Measurements from ENCODE around the gene CSMD2.

Gene CSMD2

GRCh38 chr1:34132161-34132420 is 32.9 kb downstream of the CSMD2 start:
- H3K27me3 Mint-ChIP-seq = peaks cover 2% of the 10 kb centered on the region
- H3K9me3 Mint-ChIP-seq = no peaks in the 10 kb centered on the region
- H3K27ac Mint-ChIP-seq = no peak overlapping the region
- no peak overlapping the region for H3K4me3 Mint-ChIP-seq
- no peaks in the 10 kb centered on the region for H3K4me1 Mint-ChIP-seq (ENCODE audit: low read depth)
- DNase-seq = no peak
- no peaks in the 10 kb centered on the region for H3K36me3 Mint-ChIP-seq (ENCODE audit: low read depth)

- H3K27me3 Mint-ChIP-seq = peaks cover 2% of the 10 kb centered on the region
- H3K9me3 Mint-ChIP-seq = no peaks in the 10 kb centered on the region
- H3K4me3 Mint-ChIP-seq = no peak overlapping the region
- no peak overlapping the region for H3K27ac Mint-ChIP-seq
- no peak for DNase-seq
- H3K4me1 Mint-ChIP-seq (ENCODE audit: low read depth) = no peaks in the 10 kb centered on the region
- H3K36me3 Mint-ChIP-seq (ENCODE audit: low read depth) = no peaks in the 10 kb centered on the region
Observed at GRCh38 chr1:34131396-34132160, 33.5 kb downstream of the CSMD2 start.

GRCh38 chr1:34130306-34130705 is 34.7 kb downstream of the CSMD2 start:
- H3K27ac Mint-ChIP-seq = no peak overlapping the region
- no peak for DNase-seq
- H3K4me1 Mint-ChIP-seq (ENCODE audit: low read depth) = no peaks in the 10 kb centered on the region
- H3K9me3 Mint-ChIP-seq = no peaks in the 10 kb centered on the region
- no peaks in the 10 kb centered on the region for H3K36me3 Mint-ChIP-seq (ENCODE audit: low read depth)
- H3K27me3 Mint-ChIP-seq = peaks cover 2% of the 10 kb centered on the region
- H3K4me3 Mint-ChIP-seq = no peak overlapping the region

- H3K27ac Mint-ChIP-seq = no peak overlapping the region
- no peak for DNase-seq
- no peaks in the 10 kb centered on the region for H3K36me3 Mint-ChIP-seq (ENCODE audit: low read depth)
- H3K27me3 Mint-ChIP-seq = peaks cover 2% of the 10 kb centered on the region
- no peaks in the 10 kb centered on the region for H3K9me3 Mint-ChIP-seq
- no peak overlapping the region for H3K4me3 Mint-ChIP-seq
- H3K4me1 Mint-ChIP-seq (ENCODE audit: low read depth) = no peaks in the 10 kb centered on the region
Observed at GRCh38 chr1:34129630-34130029, 35.4 kb downstream of the CSMD2 start.

- H3K4me1 Mint-ChIP-seq (ENCODE audit: low read depth) = no peaks in the 10 kb centered on the region
- H3K36me3 Mint-ChIP-seq (ENCODE audit: low read depth) = no peaks in the 10 kb centered on the region
- peaks cover 2% of the 10 kb centered on the region for H3K27me3 Mint-ChIP-seq
- no peak for DNase-seq
- H3K27ac Mint-ChIP-seq = no peak overlapping the region
- no peak overlapping the region for H3K4me3 Mint-ChIP-seq
- no peaks in the 10 kb centered on the region for H3K9me3 Mint-ChIP-seq
Observed at GRCh38 chr1:34128186-34128889, 36.7 kb downstream of the CSMD2 start.

- no peak overlapping the region for H3K27ac Mint-ChIP-seq
- DNase-seq = no peak
- no peaks in the 10 kb centered on the region for H3K9me3 Mint-ChIP-seq
- H3K4me3 Mint-ChIP-seq = no peak overlapping the region
- no peaks in the 10 kb centered on the region for H3K4me1 Mint-ChIP-seq (ENCODE audit: low read depth)
- H3K27me3 Mint-ChIP-seq = peaks cover 2% of the 10 kb centered on the region
- no peaks in the 10 kb centered on the region for H3K36me3 Mint-ChIP-seq (ENCODE audit: low read depth)
Observed at GRCh38 chr1:34127006-34128000, 37.7 kb downstream of the CSMD2 start.

- Mint-ChIP-seq H3K4me3 (no peak overlapping the region), H3K9me3 (no peaks in the 10 kb centered on the region), H3K27me3 (peaks cover 2% of the 10 kb centered on the region), H3K27ac (no peak overlapping the region), H3K4me1 (ENCODE audit: low read depth) (no peaks in the 10 kb centered on the region), H3K36me3 (ENCODE audit: low read depth) (no peaks in the 10 kb centered on the region)
- no peak for DNase-seq
Observed at GRCh38 chr1:34126486-34126885, 38.5 kb downstream of the CSMD2 start.

- H3K4me3 Mint-ChIP-seq = no peak overlapping the region
- no peaks in the 10 kb centered on the region for H3K4me1 Mint-ChIP-seq (ENCODE audit: low read depth)
- H3K36me3 Mint-ChIP-seq (ENCODE audit: low read depth) = no peaks in the 10 kb centered on the region
- H3K27ac Mint-ChIP-seq = no peak overlapping the region
- DNase-seq = no peak
- peaks cover 2% of the 10 kb centered on the region for H3K27me3 Mint-ChIP-seq
- no peaks in the 10 kb centered on the region for H3K9me3 Mint-ChIP-seq
Observed at GRCh38 chr1:34125721-34126380, 39.2 kb downstream of the CSMD2 start.

GRCh38 chr1:34122080-34122932 is 42.7 kb downstream of the CSMD2 start:
- H3K9me3 Mint-ChIP-seq = peaks cover 8% of the 10 kb centered on the region
- no peaks in the 10 kb centered on the region for H3K36me3 Mint-ChIP-seq (ENCODE audit: low read depth)
- H3K4me1 Mint-ChIP-seq (ENCODE audit: low read depth) = no peaks in the 10 kb centered on the region
- H3K4me3 Mint-ChIP-seq = no peak overlapping the region
- H3K27ac Mint-ChIP-seq = no peak overlapping the region
- no peak for DNase-seq
- no peaks in the 10 kb centered on the region for H3K27me3 Mint-ChIP-seq

- peaks cover 33% of the 10 kb centered on the region for H3K9me3 Mint-ChIP-seq
- no peak overlapping the region for H3K4me3 Mint-ChIP-seq
- H3K27me3 Mint-ChIP-seq = peaks cover 3% of the 10 kb centered on the region
- H3K36me3 Mint-ChIP-seq (ENCODE audit: low read depth) = no peaks in the 10 kb centered on the region
- H3K27ac Mint-ChIP-seq = no peak overlapping the region
- DNase-seq = no peak
- H3K4me1 Mint-ChIP-seq (ENCODE audit: low read depth) = no peaks in the 10 kb centered on the region
Observed at GRCh38 chr1:34115233-34115632, 49.8 kb downstream of the CSMD2 start.

GRCh38 chr1:34113887-34114286 is 51.1 kb downstream of the CSMD2 start:
- Mint-ChIP-seq H3K27ac (no peak overlapping the region), H3K36me3 (ENCODE audit: low read depth) (no peaks in the 10 kb centered on the region), H3K9me3 (peaks cover 31% of the 10 kb centered on the region), H3K4me3 (no peak overlapping the region), H3K4me1 (ENCODE audit: low read depth) (no peaks in the 10 kb centered on the region), H3K27me3 (peaks cover 10% of the 10 kb centered on the region)
- no peak for DNase-seq

- Mint-ChIP-seq H3K4me3 (no peak overlapping the region), H3K9me3 (peaks cover 26% of the 10 kb centered on the region), H3K27me3 (peaks cover 10% of the 10 kb centered on the region), H3K4me1 (ENCODE audit: low read depth) (no peaks in the 10 kb centered on the region), H3K36me3 (ENCODE audit: low read depth) (no peaks in the 10 kb centered on the region), H3K27ac (no peak overlapping the region)
- no peak for DNase-seq
Observed at GRCh38 chr1:34113362-34113761, 51.7 kb downstream of the CSMD2 start.

GRCh38 chr1:34108711-34109110 is 56.3 kb downstream of the CSMD2 start:
- H3K4me1 Mint-ChIP-seq (ENCODE audit: low read depth) = no peaks in the 10 kb centered on the region
- H3K36me3 Mint-ChIP-seq (ENCODE audit: low read depth) = no peaks in the 10 kb centered on the region
- H3K27ac Mint-ChIP-seq = no peak overlapping the region
- no peak overlapping the region for H3K4me3 Mint-ChIP-seq
- H3K27me3 Mint-ChIP-seq = peaks cover 38% of the 10 kb centered on the region
- DNase-seq = no peak
- H3K9me3 Mint-ChIP-seq = peaks cover 3% of the 10 kb centered on the region

GRCh38 chr1:34108269-34108668 is 56.8 kb downstream of the CSMD2 start:
- no peak for DNase-seq
- no peak overlapping the region for H3K27ac Mint-ChIP-seq
- H3K36me3 Mint-ChIP-seq (ENCODE audit: low read depth) = no peaks in the 10 kb centered on the region
- H3K27me3 Mint-ChIP-seq = peaks cover 38% of the 10 kb centered on the region
- H3K9me3 Mint-ChIP-seq = no peaks in the 10 kb centered on the region
- no peaks in the 10 kb centered on the region for H3K4me1 Mint-ChIP-seq (ENCODE audit: low read depth)
- no peak overlapping the region for H3K4me3 Mint-ChIP-seq
